Mesendoderm (in vitro differentiated cells): ENCODE data around the gene CDK12.
"Not testable (repeated sequence)": the region's sequence is repeated elsewhere in the genome, so short reads cannot be mapped to it uniquely, and the experiment has no call there.

Experiments
- DNase-seq: peaks from one replicate; pipeline ENCODE4 v3.0.0; 2013
- H2AK5ac ChIP-seq: 2 replicates; pipeline ENCODE4 v1.6.1; 2013; ENCODE audit warnings: low read length, inconsistent platforms
- H2BK120ac ChIP-seq: 2 replicates; pipeline ENCODE4 v1.6.1; 2013; ENCODE audit warnings: low read depth, mild to moderate bottlenecking, low read length, moderate library complexity, mixed read lengths
- H2BK15ac ChIP-seq: replicated peaks from 2 replicates; pipeline ENCODE4 v1.6.1; 2013; ENCODE audit warnings: low read depth, mild to moderate bottlenecking, moderate library complexity
- H2BK5ac ChIP-seq: 2 replicates; pipeline ENCODE4 v1.6.1; 2013; ENCODE audit warnings: low read length, inconsistent platforms
- H3K18ac ChIP-seq: 2 replicates; pipeline ENCODE4 v1.6.1; 2013; ENCODE audit warnings: mild to moderate bottlenecking, low read length, mixed read lengths
- H3K23ac ChIP-seq: one replicate; pipeline ENCODE4 v1.6.1; 2013; ENCODE audit warnings: low read length
- H3K27ac ChIP-seq: 2 replicates; pipeline ENCODE4 v1.5.1; 2013; ENCODE audit warnings: low read depth, mild to moderate bottlenecking, inconsistent platforms, low read length, moderate library complexity
- H3K27me3 ChIP-seq: 2 replicates; pipeline ENCODE4 v1.6.1; 2013; ENCODE audit warnings: low read length, control low read depth, mild to moderate bottlenecking, inconsistent platforms; ENCODE audit not compliant: insufficient read depth, poor library complexity
- H3K36me3 ChIP-seq: 2 replicates; pipeline ENCODE4 v1.6.1; 2013; ENCODE audit warnings: low read length, inconsistent platforms; ENCODE audit not compliant: control insufficient read depth, insufficient read depth
- H3K4ac ChIP-seq: one replicate; pipeline ENCODE4 v1.6.1; 2013; ENCODE audit warnings: low read depth, mild to moderate bottlenecking, low read length, moderate library complexity
- H3K4me1 ChIP-seq: 2 replicates; pipeline ENCODE4 v1.6.1; 2013; ENCODE audit warnings: low read depth, low read length, inconsistent platforms; ENCODE audit not compliant: control insufficient read depth
- H3K4me2 ChIP-seq: 2 replicates; pipeline ENCODE4 v1.6.1; 2013; ENCODE audit warnings: low read length
- H3K4me3 ChIP-seq: 2 replicates; pipeline ENCODE4 v1.5.1; 2013; ENCODE audit warnings: mild to moderate bottlenecking, low read length
- H3K56ac ChIP-seq: one replicate; pipeline ENCODE4 v1.6.1; 2013; ENCODE audit warnings: low read length
- H3K79me1 ChIP-seq: 2 replicates; pipeline ENCODE4 v1.6.1; 2013; ENCODE audit warnings: low read length, inconsistent platforms
- H3K79me2 ChIP-seq: 2 replicates; pipeline ENCODE4 v1.6.1; 2013; ENCODE audit warnings: mild to moderate bottlenecking, low read length; ENCODE audit not compliant: control insufficient read depth, insufficient read depth
- H3K9ac ChIP-seq: 2 replicates; pipeline ENCODE4 v1.6.1; 2013; ENCODE audit warnings: low read length, inconsistent platforms
- H4K5ac ChIP-seq: one replicate; pipeline ENCODE4 v1.6.1; 2013; ENCODE audit warnings: low read length
- H4K8ac ChIP-seq: one replicate; pipeline ENCODE4 v1.6.1; 2013; ENCODE audit warnings: low read depth, mild to moderate bottlenecking, control low read depth, low read length, moderate library complexity
- WGBS: extraction: QIAGEN DNeasy Blood & Tissue Kit; methylation state at CpG from one replicate; pipeline ENCODE4 v1.1.7; 2013; ENCODE audit warnings: low lambda C conversion rate, missing lambda C conversion rate; ENCODE audit not compliant: insufficient coverage; ENCODE audit errors: extremely low coverage; 5-methylcytosine and 5-hydroxymethylcytosine counted together

CDK12 gene

DNA sequence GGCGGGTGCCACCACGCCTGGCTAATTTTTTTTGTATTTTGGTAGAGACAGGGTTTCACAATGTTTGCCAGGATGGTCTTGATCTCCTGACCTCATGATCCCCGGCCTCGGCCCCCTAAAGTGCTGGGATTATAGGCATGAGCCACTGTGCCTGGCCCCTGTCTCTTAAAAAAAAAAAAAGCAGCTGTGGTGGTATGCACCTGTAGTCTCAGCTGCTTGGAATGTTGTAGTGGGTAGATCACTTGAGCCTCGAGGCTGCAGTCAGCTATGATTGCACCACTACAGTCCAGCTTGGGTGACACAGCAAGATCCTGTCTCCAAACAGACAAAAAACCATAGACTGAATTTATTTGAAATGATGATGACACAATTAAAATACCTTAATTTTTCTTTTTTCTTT is 24.3 kb downstream of the CDK12 start:
- DNase-seq = peak; percentile 85
- no peak overlapping the region for H3K4me3 ChIP-seq
- H3K23ac ChIP-seq = no peak overlapping the region
- no peaks in the 10 kb centered on the region for H3K79me2 ChIP-seq
- no peak overlapping the region for H2BK120ac ChIP-seq
- no peaks in the 10 kb centered on the region for H3K27me3 ChIP-seq
- no peak overlapping the region for H3K4ac ChIP-seq
- no peak overlapping the region for H3K4me2 ChIP-seq
- no peak overlapping the region for H3K18ac ChIP-seq
- H2AK5ac ChIP-seq = no peak overlapping the region
- no peak overlapping the region for H3K9ac ChIP-seq
- H3K36me3 ChIP-seq = peaks cover 2% of the 10 kb centered on the region
- H4K5ac ChIP-seq = no peak overlapping the region
- H3K79me1 ChIP-seq = no peaks in the 10 kb centered on the region
- no peak overlapping the region for H3K27ac ChIP-seq
- H2BK15ac ChIP-seq = no peak overlapping the region
- no peaks in the 10 kb centered on the region for H3K4me1 ChIP-seq
- H3K56ac ChIP-seq = no peak overlapping the region
- no CpG with 5 or more reads among the region's 5 CpGs for WGBS
- no peak overlapping the region for H4K8ac ChIP-seq
- no peak overlapping the region for H2BK5ac ChIP-seq

DNA sequence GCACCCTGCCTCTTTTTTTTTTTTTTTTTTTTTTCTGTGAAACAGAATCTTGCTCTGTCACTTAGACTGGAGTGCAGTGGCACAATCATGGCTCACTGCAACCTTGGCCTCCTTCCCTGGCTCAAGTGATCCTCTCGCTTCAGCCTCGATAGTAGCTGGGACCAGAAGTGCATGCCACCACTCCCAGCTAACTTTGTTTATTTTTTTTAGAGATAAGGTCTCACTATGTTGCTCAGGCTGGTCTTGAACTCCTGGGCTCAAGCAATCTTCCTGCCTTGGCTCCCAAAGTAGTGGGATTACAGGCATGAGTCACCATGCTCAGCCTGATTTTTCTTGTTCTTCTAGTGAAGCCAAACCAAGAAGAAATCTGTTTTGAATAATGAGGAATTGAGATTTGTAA is 25.0 kb downstream of the CDK12 start:
- no peaks in the 10 kb centered on the region for H3K79me1 ChIP-seq
- no peak overlapping the region for H3K9ac ChIP-seq
- H2AK5ac ChIP-seq = no peak overlapping the region
- no CpG with 5 or more reads among the region's 2 CpGs for WGBS
- H4K5ac ChIP-seq = no peak overlapping the region
- no peak overlapping the region for H2BK15ac ChIP-seq
- H3K4me3 ChIP-seq = no peak overlapping the region
- no peak overlapping the region for H4K8ac ChIP-seq
- DNase-seq = peak; percentile 32
- no peaks in the 10 kb centered on the region for H3K27me3 ChIP-seq
- H3K4me1 ChIP-seq = no peaks in the 10 kb centered on the region
- H3K4ac ChIP-seq = no peak overlapping the region
- H2BK120ac ChIP-seq = no peak overlapping the region
- H2BK5ac ChIP-seq = no peak overlapping the region
- H3K56ac ChIP-seq = no peak overlapping the region
- H3K79me2 ChIP-seq = no peaks in the 10 kb centered on the region
- peaks cover 2% of the 10 kb centered on the region for H3K36me3 ChIP-seq
- H3K18ac ChIP-seq = no peak overlapping the region
- no peak overlapping the region for H3K27ac ChIP-seq
- H3K4me2 ChIP-seq = no peak overlapping the region
- H3K23ac ChIP-seq = no peak overlapping the region

DNA sequence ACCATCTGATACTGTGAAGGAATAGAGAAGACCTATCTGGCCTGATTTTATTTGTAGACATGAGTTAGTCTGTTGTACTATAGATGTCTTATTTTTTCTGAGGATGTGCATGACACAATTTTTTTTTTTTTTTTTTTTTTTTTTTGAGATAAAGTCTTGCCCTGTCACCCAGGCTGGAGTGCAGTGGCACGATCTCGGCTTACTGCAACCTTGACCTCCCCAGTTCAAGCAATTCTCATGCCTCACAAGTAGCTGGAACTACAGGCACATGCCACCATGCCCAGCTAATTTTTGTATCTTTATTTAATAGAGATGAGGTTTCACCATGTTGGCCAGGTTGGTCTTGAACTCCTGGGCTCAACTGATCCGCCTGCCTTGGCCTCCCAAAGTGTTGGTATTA is 26.2 kb downstream of the CDK12 start:
- H3K4ac ChIP-seq, H3K4me2 ChIP-seq, H3K27me3 ChIP-seq, H2BK120ac ChIP-seq, H3K79me2 ChIP-seq, H3K36me3 ChIP-seq, H4K5ac ChIP-seq, H2BK15ac ChIP-seq, H3K18ac ChIP-seq, H2AK5ac ChIP-seq, DNase-seq, H3K23ac ChIP-seq, H3K4me3 ChIP-seq, H3K27ac ChIP-seq, H3K4me1 ChIP-seq, H3K79me1 ChIP-seq, H3K56ac ChIP-seq, H3K9ac ChIP-seq, H4K8ac ChIP-seq, H2BK5ac ChIP-seq: not testable (repeated sequence)
- WGBS = no CpG with 5 or more reads among the region's 3 CpGs

DNA sequence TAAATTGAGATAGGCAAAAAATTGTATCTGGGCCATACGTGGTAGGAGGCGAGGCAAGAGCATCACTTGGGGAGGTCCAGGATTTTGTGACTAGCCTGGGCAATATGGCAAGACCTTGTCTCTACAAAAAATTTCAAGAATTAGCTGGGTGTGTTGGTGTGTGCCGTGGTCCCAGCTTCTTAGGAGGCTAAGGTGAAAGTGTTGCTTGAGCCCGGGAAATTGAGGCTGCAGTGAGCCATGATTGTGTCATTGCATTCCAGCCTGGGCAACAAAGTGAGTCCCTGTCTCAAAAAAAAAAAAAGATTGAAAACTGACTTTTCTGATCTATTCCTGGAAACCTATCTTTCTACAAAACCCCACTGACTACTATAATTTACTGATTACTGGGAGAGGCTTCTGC is 26.7 kb downstream of the CDK12 start:
- no CpG with 5 or more reads among the region's 4 CpGs for WGBS
- no peak overlapping the region for H3K4ac ChIP-seq
- no peak overlapping the region for H3K27ac ChIP-seq
- no peak overlapping the region for H3K9ac ChIP-seq
- H4K8ac ChIP-seq = no peak overlapping the region
- H3K36me3 ChIP-seq = peaks cover 2% of the 10 kb centered on the region
- H3K27me3 ChIP-seq = no peaks in the 10 kb centered on the region
- H3K4me1 ChIP-seq = no peaks in the 10 kb centered on the region
- no peak overlapping the region for H2BK120ac ChIP-seq
- no peak overlapping the region for H3K56ac ChIP-seq
- no peaks in the 10 kb centered on the region for H3K79me1 ChIP-seq
- no peak overlapping the region for H3K4me2 ChIP-seq
- H2BK5ac ChIP-seq = no peak overlapping the region
- H4K5ac ChIP-seq = no peak overlapping the region
- H3K23ac ChIP-seq = no peak overlapping the region
- no peak overlapping the region for H2AK5ac ChIP-seq
- no peak overlapping the region for H2BK15ac ChIP-seq
- no peak overlapping the region for H3K4me3 ChIP-seq
- peak; percentile 3 for DNase-seq
- H3K79me2 ChIP-seq = no peaks in the 10 kb centered on the region
- H3K18ac ChIP-seq = no peak overlapping the region

DNA sequence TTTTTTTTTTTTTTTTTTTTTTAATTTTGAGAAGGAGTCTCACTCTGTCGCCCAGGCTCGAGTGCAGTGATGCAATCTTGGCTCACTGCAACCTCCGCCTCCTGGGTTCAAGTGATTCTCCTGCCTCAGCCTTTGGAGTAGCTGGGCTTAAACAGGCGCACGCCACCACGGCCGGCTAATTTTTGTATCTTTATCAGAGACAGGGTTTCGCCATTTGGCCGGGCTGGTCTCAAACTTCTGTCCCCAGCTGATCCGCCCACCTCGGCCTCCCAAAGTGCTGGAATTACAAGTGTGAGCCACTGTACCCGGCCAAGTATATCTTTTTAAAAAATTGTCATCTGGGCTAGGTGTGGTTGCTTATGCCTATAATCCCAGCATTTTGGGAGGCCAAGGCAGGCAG is 35.6 kb downstream of the CDK12 start:
- H3K4ac ChIP-seq, H2AK5ac ChIP-seq, DNase-seq, H3K18ac ChIP-seq, H3K79me1 ChIP-seq, H3K27me3 ChIP-seq, H4K8ac ChIP-seq, H3K56ac ChIP-seq, H3K36me3 ChIP-seq, H4K5ac ChIP-seq, H3K9ac ChIP-seq, H3K4me3 ChIP-seq, H3K4me2 ChIP-seq, H2BK120ac ChIP-seq, H3K4me1 ChIP-seq, H3K23ac ChIP-seq, H2BK5ac ChIP-seq, H3K27ac ChIP-seq, H3K79me2 ChIP-seq, H2BK15ac ChIP-seq: not testable (repeated sequence)
- WGBS = no CpG with 5 or more reads among the region's 12 CpGs

DNA sequence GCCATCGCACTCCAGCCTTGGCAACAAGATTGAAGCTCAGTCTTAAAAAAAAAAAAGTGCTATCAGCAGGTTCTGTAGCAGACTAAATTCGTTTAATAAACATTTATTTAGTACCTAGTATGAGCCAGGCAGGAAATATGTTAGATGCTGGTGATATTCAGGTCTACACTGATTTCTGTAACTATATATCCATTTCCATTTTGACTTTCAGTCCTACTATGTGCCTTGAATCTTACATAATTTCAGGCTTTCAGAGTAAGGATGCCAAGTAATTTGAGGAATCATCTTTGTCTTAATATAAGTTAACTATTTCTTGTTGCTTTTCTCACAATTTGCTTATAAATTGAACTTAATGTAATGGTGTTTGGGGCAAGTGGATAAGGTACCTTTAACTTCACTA is 46.2 kb downstream of the CDK12 start:
- no CpG with 5 or more reads among the region's 2 CpGs for WGBS
- Histone ChIP-seq H3K79me2 (no peaks in the 10 kb centered on the region), H4K5ac (no peak overlapping the region), H3K36me3 (peaks cover 1% of the 10 kb centered on the region), H4K8ac (no peak overlapping the region), H3K4me1 (no peaks in the 10 kb centered on the region), H3K4me2 (no peak overlapping the region), H3K9ac (no peak overlapping the region), H3K79me1 (no peaks in the 10 kb centered on the region), H3K18ac (no peak overlapping the region), H3K27ac (no peak overlapping the region), H3K4ac (no peak overlapping the region), H3K4me3 (no peak overlapping the region), H2BK15ac (no peak overlapping the region), H3K27me3 (no peaks in the 10 kb centered on the region), H2AK5ac (no peak overlapping the region), H2BK5ac (no peak overlapping the region), H3K23ac (no peak overlapping the region), H2BK120ac (no peak overlapping the region), H3K56ac (no peak overlapping the region)
- no peak for DNase-seq
